BLaER1 (cell line): Measurements from ENCODE around the gene FXR2.

Experiments
- H3K27ac ChIP-seq: shearing (Covaris generic); formaldehyde crosslinking; 2 replicates; pipeline ENCODE4 v1.8.1; 2022
- H3K27me3 ChIP-seq: shearing (Covaris generic); formaldehyde crosslinking; 2 replicates; pipeline ENCODE4 v1.8.1; 2022
- H3K36me3 ChIP-seq: shearing (Covaris generic); formaldehyde crosslinking; 2 replicates; pipeline ENCODE4 v1.8.1; 2022
- H3K4me1 ChIP-seq: shearing (Covaris generic); formaldehyde crosslinking; 2 replicates; pipeline ENCODE4 v1.8.1; 2022
- H3K4me2 ChIP-seq: shearing (Covaris generic); formaldehyde crosslinking; 2 replicates; pipeline ENCODE4 v1.8.1; 2022
- H3K4me3 ChIP-seq: shearing (Covaris generic); formaldehyde crosslinking; 2 replicates; pipeline ENCODE4 v1.8.1; 2022
- H3K9ac ChIP-seq: shearing (Covaris generic); formaldehyde crosslinking; 2 replicates; pipeline ENCODE4 v1.8.1; 2022
- H3K9me3 ChIP-seq: shearing (Covaris generic); formaldehyde crosslinking; 2 replicates; pipeline ENCODE4 v1.8.1; 2022
- H4K20me1 ChIP-seq: shearing (Covaris generic); formaldehyde crosslinking; 2 replicates; pipeline ENCODE4 v1.8.1; 2022
- Cebpa-rat ChIP-seq: shearing (Covaris generic); IDR thresholded peaks from 2 replicates; pipeline ENCODE4 v1.8.1; 2022

The FXR2 gene

GRCh38 chr17:7574176-7574953, 40.3 kb downstream of the FXR2 start:
- Histone ChIP-seq H4K20me1 (peaks cover 66% of the 10 kb centered on the region), H3K4me1 (peaks cover 61% of the 10 kb centered on the region), H3K36me3 (peaks cover 77% of the 10 kb centered on the region)

GRCh38 chr17:7573324-7574080, 41.2 kb downstream of the FXR2 start:
- Histone ChIP-seq H3K9me3 (no peaks in the 10 kb centered on the region), H3K27me3 (no peaks in the 10 kb centered on the region), H3K27ac (peak overlapping the region; percentile 100), H3K4me3 (peak overlapping the region; percentile 100), H4K20me1 (peaks cover 57% of the 10 kb centered on the region), H3K9ac (peak overlapping the region; percentile 100), H3K36me3 (peaks cover 78% of the 10 kb centered on the region), H3K4me1 (peaks cover 52% of the 10 kb centered on the region), H3K4me2 (peak overlapping the region; percentile 98)
- TF ChIP-seq Cebpa-rat, result peak; percentile 98

More at GRCh38 chr17:7574176-7574953, 40.3 kb downstream of the FXR2 start:
- Histone ChIP-seq H3K4me3 (peak overlapping the region; percentile 100), H3K4me2 (peak overlapping the region; percentile 98), H3K9ac (peak overlapping the region; percentile 100), H3K27ac (peak overlapping the region; percentile 100), H3K27me3 (no peaks in the 10 kb centered on the region), H3K9me3 (no peaks in the 10 kb centered on the region)
- no peak for TF ChIP-seq Cebpa-rat

- TF ChIP-seq Cebpa-rat, result no peak
- peak overlapping the region; percentile 98 for H3K4me2 ChIP-seq
- H3K36me3 ChIP-seq, result peaks cover 75% of the 10 kb centered on the region
Observed at GRCh38 chr17:7572588-7573323, 41.9 kb downstream of the FXR2 start.

DNA sequence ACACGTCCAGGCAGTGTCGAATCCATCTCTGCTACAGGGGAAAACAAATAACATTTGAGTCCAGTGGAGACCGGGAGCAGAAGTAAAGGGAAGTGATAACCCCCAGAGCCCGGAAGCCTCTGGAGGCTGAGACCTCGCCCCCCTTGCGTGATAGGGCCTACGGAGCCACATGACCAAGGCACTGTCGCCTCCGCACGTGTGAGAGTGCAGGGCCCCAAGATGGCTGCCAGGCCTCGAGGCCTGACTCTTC, 42.4 kb downstream of the FXR2 start:
- peak overlapping the region; percentile 80 for H3K27ac ChIP-seq
- peaks cover 45% of the 10 kb centered on the region for H4K20me1 ChIP-seq
- peaks cover 40% of the 10 kb centered on the region for H3K4me1 ChIP-seq
- peaks cover 75% of the 10 kb centered on the region for H3K36me3 ChIP-seq
- TF ChIP-seq Cebpa-rat, result no peak
- H3K9me3 ChIP-seq, result no peaks in the 10 kb centered on the region
- H3K9ac ChIP-seq, result peak overlapping the region; percentile 77
- H3K27me3 ChIP-seq, result no peaks in the 10 kb centered on the region
- H3K4me3 ChIP-seq, result peak overlapping the region; percentile 100
- peak overlapping the region; percentile 84 for H3K4me2 ChIP-seq

More at GRCh38 chr17:7572588-7573323, 41.9 kb downstream of the FXR2 start:
- Histone ChIP-seq H3K27ac (peak overlapping the region; percentile 100), H3K9me3 (no peaks in the 10 kb centered on the region), H4K20me1 (peaks cover 50% of the 10 kb centered on the region), H3K27me3 (no peaks in the 10 kb centered on the region), H3K4me1 (peaks cover 45% of the 10 kb centered on the region), H3K9ac (peak overlapping the region; percentile 100), H3K4me3 (peak overlapping the region; percentile 100)

DNA sequence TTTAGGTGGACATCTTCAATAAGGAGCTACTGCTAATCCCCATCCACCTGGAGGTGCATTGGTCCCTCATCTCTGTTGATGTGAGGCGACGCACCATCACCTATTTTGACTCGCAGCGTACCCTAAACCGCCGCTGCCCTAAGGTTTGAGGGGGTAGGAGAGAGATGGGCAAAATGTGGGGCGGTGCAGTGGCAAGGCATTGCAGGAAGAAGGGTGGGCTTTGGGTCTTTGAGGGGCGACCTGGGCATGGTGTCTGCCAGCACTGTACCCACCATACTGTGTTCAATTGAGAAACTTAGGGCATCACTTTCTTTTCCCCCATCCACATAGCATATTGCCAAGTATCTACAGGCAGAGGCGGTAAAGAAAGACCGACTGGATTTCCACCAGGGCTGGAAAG, 44.3 kb downstream of the FXR2 start:
- peaks cover 21% of the 10 kb centered on the region for H3K4me1 ChIP-seq
- no peak overlapping the region for H3K27ac ChIP-seq
- no peaks in the 10 kb centered on the region for H3K9me3 ChIP-seq
- no peaks in the 10 kb centered on the region for H3K27me3 ChIP-seq
- H3K36me3 ChIP-seq, result peaks cover 75% of the 10 kb centered on the region
- H3K4me3 ChIP-seq, result no peak overlapping the region
- no peak for TF ChIP-seq Cebpa-rat
- H4K20me1 ChIP-seq, result peaks cover 27% of the 10 kb centered on the region
- no peak overlapping the region; the same call in 1 of the 2 replicates for H3K9ac ChIP-seq
- no peak overlapping the region for H3K4me2 ChIP-seq

DNA sequence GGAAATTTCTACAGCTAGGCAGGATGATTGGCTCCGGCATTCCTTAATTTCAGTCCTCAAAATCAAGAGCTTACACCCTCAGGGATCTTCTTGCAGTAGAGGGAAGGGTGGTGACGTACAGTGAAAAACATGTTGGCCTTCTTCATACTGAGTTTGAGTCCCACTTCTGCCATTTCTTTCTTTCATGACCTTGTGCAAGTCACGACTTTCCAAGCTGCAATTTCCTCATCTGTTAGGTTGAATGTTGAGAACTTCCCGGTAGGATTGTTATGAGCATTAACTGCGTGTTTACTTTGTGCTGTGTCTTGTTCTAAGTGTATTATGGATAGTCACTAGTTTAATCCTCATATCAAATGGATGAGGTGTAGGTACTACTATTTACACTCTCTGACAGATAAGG, 45.1 kb downstream of the FXR2 start:
- TF ChIP-seq Cebpa-rat, result no peak
- H3K4me3 ChIP-seq, result no peak overlapping the region
- H3K27me3 ChIP-seq, result no peaks in the 10 kb centered on the region
- H4K20me1 ChIP-seq, result peaks cover 27% of the 10 kb centered on the region
- no peak overlapping the region for H3K4me2 ChIP-seq
- no peak overlapping the region for H3K9ac ChIP-seq
- no peaks in the 10 kb centered on the region for H3K9me3 ChIP-seq
- H3K36me3 ChIP-seq, result peaks cover 75% of the 10 kb centered on the region
- H3K27ac ChIP-seq, result no peak overlapping the region
- peaks cover 14% of the 10 kb centered on the region for H3K4me1 ChIP-seq

GRCh38 chr17:7563115-7563869, 51.4 kb downstream of the FXR2 start:
- Histone ChIP-seq H3K36me3 (peaks cover 50% of the 10 kb centered on the region), H3K9me3 (no peaks in the 10 kb centered on the region), H3K27me3 (no peaks in the 10 kb centered on the region), H3K27ac (peak overlapping the region; percentile 94; the same call in 1 of the 2 replicates), H3K9ac (peak overlapping the region; percentile 96), H3K4me3 (peak overlapping the region; percentile 94), H3K4me2 (peak overlapping the region; percentile 100), H4K20me1 (peaks cover 27% of the 10 kb centered on the region), H3K4me1 (peaks cover 49% of the 10 kb centered on the region)
- no peak for TF ChIP-seq Cebpa-rat

DNA sequence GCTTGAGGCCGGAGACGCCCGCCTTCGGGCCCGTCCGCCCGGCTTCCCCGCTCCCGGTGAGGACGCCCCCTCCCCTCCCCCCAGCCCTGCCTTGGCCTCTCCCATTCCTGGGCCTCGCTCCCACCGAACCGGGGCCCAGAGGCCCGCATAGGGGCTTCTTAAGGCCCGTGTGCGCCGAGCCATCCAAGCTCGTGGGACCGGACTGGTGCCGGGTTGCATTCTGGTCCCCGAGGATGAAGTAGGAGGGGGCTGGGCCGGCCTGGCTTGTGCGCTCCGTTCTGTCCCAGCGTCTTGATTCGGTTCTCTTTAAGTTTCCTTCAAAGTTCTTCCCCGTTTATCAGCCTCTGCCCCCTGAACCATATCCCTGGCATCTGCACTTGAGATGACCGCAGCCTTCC, 52.5 kb downstream of the FXR2 start:
- no peaks in the 10 kb centered on the region for H3K27me3 ChIP-seq
- peak overlapping the region; percentile 94 for H3K4me3 ChIP-seq
- H3K27ac ChIP-seq, result peak overlapping the region; percentile 94
- H3K9me3 ChIP-seq, result no peaks in the 10 kb centered on the region
- no peak for TF ChIP-seq Cebpa-rat
- H3K9ac ChIP-seq, result peak overlapping the region; percentile 96
- H3K4me1 ChIP-seq, result peaks cover 60% of the 10 kb centered on the region
- peaks cover 42% of the 10 kb centered on the region for H3K36me3 ChIP-seq
- H3K4me2 ChIP-seq, result peak overlapping the region; percentile 100
- H4K20me1 ChIP-seq, result peaks cover 27% of the 10 kb centered on the region

GRCh38 chr17:7561589-7562207, 53.0 kb downstream of the FXR2 start, which contains the start of gene SENP3:
Gene SENP3, plus strand, starts transcription at chr17:7561919. Its CDS starts 1,158 bp downstream, at chr17:7563077.
- H3K27me3 ChIP-seq, result no peaks in the 10 kb centered on the region
- H3K9me3 ChIP-seq, result no peaks in the 10 kb centered on the region
- H3K4me3 ChIP-seq, result peak within 1 kb of the TSS; percentile 94
- H3K4me2 ChIP-seq, result peak within 1 kb of the TSS; percentile 100
- peak within 1 kb of the TSS; percentile 96 for H3K9ac ChIP-seq
- peaks cover 37% of the 10 kb centered on the region for H3K36me3 ChIP-seq
- peak within 1 kb of the TSS; percentile 94 for H3K27ac ChIP-seq
- peaks cover 62% of the 10 kb centered on the region for H3K4me1 ChIP-seq
- H4K20me1 ChIP-seq, result peaks cover 27% of the 10 kb centered on the region
- TF ChIP-seq Cebpa-rat, result no peak
